GM12892 (cell line): ENCODE measurements around the gene CD44.

Experiments used
- POLR2A ChIP-seq: IDR thresholded peaks from 2 replicates; pipeline ENCODE4 v1.6.1; 2011; ENCODE audit warnings: low read depth, low read length, control low read depth
- POLR2AphosphoS5 ChIP-seq: IDR thresholded peaks from 2 replicates; pipeline ENCODE4 v1.6.1; 2011; ENCODE audit warnings: low read depth, low read length, control low read depth
- TAF1 ChIP-seq: IDR thresholded peaks from 2 replicates; pipeline ENCODE4 v1.6.1; 2011; ENCODE audit warnings: low read depth, mild to moderate bottlenecking, control low read depth, low read length, borderline replicate concordance

- TF ChIP-seq TAF1 (no peak), POLR2A (no peak), POLR2AphosphoS5 (no peak)
Measured at GRCh38 chr11:35138606-35138942, 397 bp upstream of the CD44 start.
